HEK293 (cell line): ENCODE results near the gene FMN1.

Source experiments
- ZBTB44 ChIP-seq: fragments of 450-650 bp; IDR thresholded peaks from 2 replicates; pipeline ENCODE4 v1.5.1; 2018; ENCODE audit warnings: missing biosample characterization, mild to moderate bottlenecking, missing genetic modification characterization
- ZFP69B ChIP-seq: fragments of 450-650 bp; formaldehyde crosslinking; IDR thresholded peaks from 2 replicates; pipeline ENCODE4 v1.5.1; 2016; ENCODE audit warnings: missing biosample characterization, missing genetic modification characterization

GRCh38 chr15:33125894-33126537 lies 68.5 kb downstream of the FMN1 start:
- TF ChIP-seq ZBTB44 (tag by site-specific recombination) (no peak; the same call in 1 of the 2 replicates), ZFP69B (tag by site-specific recombination) (no peak)
